ENCODE results near the gene WDR41.

GRCh38 chr5:77518304-77518703 is 26.2 kb upstream of the WDR41 start:
- no peak for TF ChIP-seq ZNF70 (CRISPR knock-in tag; IDR thresholded peaks at IDR 0.05)
- no peak for TF ChIP-seq BACH2 (CRISPR knock-in tag; IDR thresholded peaks at IDR 0.05; ENCODE audit: borderline replicate concordance)
- no peak for TF ChIP-seq GLIS3 (CRISPR knock-in tag; IDR thresholded peaks at IDR 0.05)
- no peak for TF ChIP-seq ZFP30 (CRISPR knock-in tag; IDR thresholded peaks at IDR 0.05)
- no peak for TF ChIP-seq TSHZ2 (CRISPR knock-in tag; IDR thresholded peaks at IDR 0.05)
- TF ChIP-seq TCF4 (CRISPR knock-in tag; IDR thresholded peaks at IDR 0.05; ENCODE audit: borderline replicate concordance): no peak
- TF ChIP-seq ISL1 (CRISPR knock-in tag; IDR thresholded peaks at IDR 0.05): no peak
- TF ChIP-seq PATZ1 (CRISPR knock-in tag; IDR thresholded peaks at IDR 0.05; ENCODE audit: borderline replicate concordance): no peak
- no peak for TF ChIP-seq SNAI2 (CRISPR knock-in tag; IDR thresholded peaks at IDR 0.05)
- TF ChIP-seq ZC3H10 (CRISPR knock-in tag; IDR thresholded peaks at IDR 0.05): no peak
- no peak for TF ChIP-seq POU6F1 (CRISPR knock-in tag; IDR thresholded peaks at IDR 0.05; ENCODE audit: borderline replicate concordance, low read depth)
- no peak for TF ChIP-seq RARB (CRISPR knock-in tag; IDR thresholded peaks at IDR 0.05)
- TF ChIP-seq PPARA (CRISPR knock-in tag; IDR thresholded peaks at IDR 0.05; ENCODE audit: borderline replicate concordance): no peak

All from SK-N-SH treated with all-trans-retinoic acid at 6 μM for 48 hours (cell line).